Erythroblast (primary cell): Measurements from ENCODE around the gene C2orf76.
"Not testable (repeated sequence)": the region's sequence is repeated elsewhere in the genome, so short reads cannot be mapped to it uniquely, and the experiment has no call there.

Source experiments
- GATA1 ChIP-seq: IDR thresholded peaks from 2 replicates; pipeline ENCODE4 v1.6.1; 2011; ENCODE audit warnings: low read depth, mild to moderate bottlenecking, control low read depth, low read length, moderate library complexity
- POLR2A ChIP-seq: IDR thresholded peaks from 2 replicates; pipeline ENCODE4 v1.6.1; 2011; ENCODE audit warnings: mild to moderate bottlenecking, low read length

GRCh38 chr2:119278385-119278784 is 88.2 kb downstream of the C2orf76 start:
- TF ChIP-seq POLR2A, GATA1: not testable (repeated sequence)
